HG02678 (cell line): Measurements from ENCODE around the gene IFT81.
"Not testable (repeated sequence)": the region's sequence is repeated elsewhere in the genome, so short reads cannot be mapped to it uniquely, and the experiment has no call there.

Experiments used
- ATAC-seq: cut with Tn5 transposase; IDR thresholded peaks from one replicate; pipeline ENCODE4 v1.9.1; 2021; ENCODE audit warnings: mild to moderate bottlenecking, moderate library complexity; ENCODE audit not compliant: unreplicated experiment

The IFT81 gene

GRCh38 chr12:110244372-110244771 lies 120.2 kb downstream of the IFT81 start:
- no peak for ATAC-seq

DNA sequence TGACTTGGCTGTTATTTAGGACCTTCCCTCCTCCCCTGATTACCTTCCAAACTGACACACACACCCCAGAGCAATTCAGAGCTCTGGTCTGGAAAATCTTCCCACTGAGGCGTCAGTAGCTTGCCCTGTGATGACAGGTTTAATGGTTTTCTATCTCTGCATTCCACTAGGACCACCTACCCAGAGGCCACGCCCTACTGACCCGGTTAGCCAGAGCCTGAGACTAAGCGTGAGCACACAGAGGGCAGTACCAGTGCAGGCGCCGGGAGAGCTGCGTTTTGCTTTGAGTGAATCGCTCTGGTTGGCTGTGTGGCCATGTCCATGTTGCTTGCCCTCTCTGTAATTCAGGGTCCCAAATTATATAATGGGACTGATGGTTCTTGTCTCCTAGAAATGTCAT lies 120.7 kb downstream of the IFT81 start:
- ATAC-seq, result no peak

DNA sequence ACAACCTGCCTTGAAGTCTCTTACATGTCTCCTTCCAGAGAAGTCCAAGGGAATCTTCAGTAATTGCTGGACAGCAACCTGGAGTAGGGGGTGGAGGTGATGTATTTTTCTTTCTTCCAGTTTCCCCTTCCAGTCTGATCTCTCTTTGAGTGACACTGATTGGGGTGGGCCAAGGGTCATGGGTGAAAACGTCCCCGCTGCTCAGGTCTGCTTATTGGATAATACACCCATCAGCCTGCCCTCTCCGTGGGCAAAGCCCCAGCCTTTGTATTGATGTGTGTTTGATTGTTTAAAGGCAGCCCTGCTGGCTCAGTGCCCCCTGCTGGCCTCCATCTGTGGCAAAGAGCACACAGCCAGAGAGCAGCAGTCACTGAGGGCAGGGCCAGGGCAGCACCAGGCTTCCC lies 121.2 kb downstream of the IFT81 start:
- no peak for ATAC-seq

GRCh38 chr12:110246636-110247339 lies 122.6 kb downstream of the IFT81 start:
- no peak for ATAC-seq

DNA sequence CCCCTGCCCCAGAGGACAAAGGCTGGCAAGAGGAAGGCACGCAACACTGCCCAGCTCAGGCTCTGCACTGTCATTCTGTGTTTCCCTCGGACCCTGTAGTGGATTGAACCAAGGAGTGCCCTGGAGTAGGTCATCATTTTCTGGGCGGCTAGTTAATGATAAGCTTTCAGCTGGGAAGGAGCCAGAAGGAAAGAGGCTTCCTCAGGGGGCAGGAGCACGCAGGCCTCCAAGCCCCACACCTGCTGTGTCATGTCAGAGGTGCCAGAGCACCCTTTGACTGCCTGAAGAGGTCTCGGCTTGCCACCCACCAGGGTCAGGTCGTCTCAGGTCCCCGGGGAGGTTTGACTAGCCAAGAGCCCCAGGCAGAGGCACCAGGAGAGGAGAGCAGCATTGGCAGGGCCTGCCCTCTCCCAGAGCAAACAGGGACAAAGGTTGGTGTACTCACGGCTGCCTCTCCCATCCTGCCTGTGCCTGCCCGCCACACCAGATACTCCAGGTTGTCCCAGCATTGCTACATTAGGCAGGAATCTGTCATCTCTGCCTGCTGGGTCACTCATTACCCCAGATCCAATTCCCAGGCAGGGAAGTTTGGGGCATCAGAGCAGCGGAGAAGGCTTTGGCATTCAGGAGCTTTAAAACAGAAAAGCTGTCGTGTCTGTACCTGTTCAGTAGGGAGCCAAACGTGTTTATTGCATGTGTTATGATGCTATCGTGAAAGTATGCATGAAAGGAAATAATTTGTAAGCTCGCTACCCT lies 123.4 kb downstream of the IFT81 start:
- no peak for ATAC-seq

DNA sequence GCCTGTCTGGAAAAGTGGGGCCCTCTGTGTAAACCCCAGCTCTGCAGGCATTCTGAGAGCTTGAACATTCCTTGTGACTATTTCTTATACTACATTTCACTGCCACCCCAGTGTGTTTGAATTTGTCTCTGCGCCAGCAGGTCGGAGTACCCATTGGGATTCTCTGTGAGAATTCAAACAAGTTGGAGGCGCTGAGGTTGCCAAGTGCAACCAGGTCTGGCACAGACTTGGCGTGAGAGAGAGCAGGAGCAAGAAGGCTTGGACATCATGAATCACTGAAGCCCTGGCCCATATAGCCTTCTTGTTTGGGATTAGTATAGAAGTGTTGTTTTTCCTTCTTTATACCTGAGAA lies 123.9 kb downstream of the IFT81 start:
- ATAC-seq, result no peak

GRCh38 chr12:110249105-110249504 lies 124.9 kb downstream of the IFT81 start:
- ATAC-seq, result no peak

DNA sequence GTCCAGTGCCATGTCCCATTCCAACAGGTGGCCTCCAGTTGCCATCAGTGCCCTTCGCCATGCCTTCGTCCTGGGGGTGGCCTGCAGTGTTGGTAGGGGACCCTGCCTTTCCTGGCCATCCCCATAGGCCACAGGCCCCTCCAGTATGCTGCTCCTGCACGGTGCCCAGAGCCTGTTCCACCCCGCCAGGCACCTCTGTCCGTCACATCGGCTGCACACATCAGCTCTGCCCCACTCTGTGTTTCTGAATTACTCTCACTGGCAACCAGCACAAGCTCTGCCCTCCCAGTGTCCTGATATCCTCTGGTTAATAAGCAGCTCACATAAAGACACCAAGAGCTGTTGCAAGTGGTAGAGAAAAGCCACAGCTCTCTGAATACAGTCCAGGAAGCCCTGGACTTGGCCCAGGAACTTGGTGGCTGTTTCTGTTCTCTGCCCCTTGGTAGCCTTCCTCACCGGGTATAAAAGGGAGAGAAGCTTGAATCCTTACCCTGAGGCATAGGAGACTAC lies 125.6 kb downstream of the IFT81 start:
- no peak for ATAC-seq

DNA sequence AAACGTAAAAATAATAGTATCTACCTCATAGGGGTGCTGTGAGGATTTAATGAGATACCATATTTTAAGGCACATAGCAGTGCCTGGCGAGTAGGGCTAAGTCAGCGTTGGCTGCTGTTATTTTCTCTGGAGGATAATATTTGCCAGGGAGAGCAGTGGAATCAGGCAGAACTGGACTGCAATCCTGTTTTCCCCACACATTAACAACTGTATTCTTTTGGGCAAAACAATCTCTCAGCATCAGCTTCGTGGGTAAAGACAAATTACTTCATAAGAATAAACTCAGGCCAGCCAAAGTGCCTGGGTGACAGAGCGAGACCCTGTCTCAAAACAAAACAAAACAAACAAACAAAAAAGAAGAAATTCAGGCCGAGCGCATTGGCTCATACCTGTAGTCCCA lies 127.2 kb downstream of the IFT81 start:
- ATAC-seq, result no peak

- no peak for ATAC-seq
Measured at GRCh38 chr12:110252716-110253115, 128.6 kb downstream of the IFT81 start.

- ATAC-seq, result no peak
Measured at GRCh38 chr12:110253176-110253575, 129.0 kb downstream of the IFT81 start.

- no peak for ATAC-seq
Measured at GRCh38 chr12:110254971-110255540, 130.9 kb downstream of the IFT81 start.

GRCh38 chr12:110255890-110256456 lies 131.8 kb downstream of the IFT81 start:
- not testable (repeated sequence) for ATAC-seq

DNA sequence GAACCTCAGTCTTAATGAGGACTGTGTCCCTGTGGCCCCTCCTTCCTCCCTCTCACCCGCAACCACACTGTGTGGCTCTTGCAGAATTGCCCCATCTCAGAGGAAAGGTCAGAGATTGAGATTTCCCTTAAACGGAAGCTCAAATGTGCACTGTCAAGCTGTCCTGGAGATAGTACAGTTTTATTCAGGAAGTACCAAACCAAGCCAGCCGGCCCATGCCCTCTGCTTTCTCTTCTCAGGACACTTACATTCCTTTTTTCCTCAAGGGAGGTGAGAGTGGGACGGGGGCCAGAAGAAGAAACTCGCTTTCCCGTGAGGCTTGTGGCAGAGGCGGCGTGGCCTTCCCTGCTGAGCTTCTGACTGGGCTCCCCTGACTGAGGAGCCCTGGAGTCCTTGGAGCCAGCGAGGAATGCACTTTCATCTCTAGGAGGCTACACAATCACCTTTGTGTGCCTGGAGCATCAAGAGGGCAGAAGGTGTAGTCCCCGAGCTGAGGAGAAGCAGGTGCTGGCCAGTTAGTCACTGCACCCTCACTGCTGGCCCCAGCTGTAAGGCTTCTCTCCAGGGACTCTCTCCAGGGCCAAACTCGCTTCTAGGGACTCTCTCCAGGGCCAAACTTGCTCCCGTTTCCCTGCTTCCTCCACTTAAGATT lies 132.7 kb downstream of the IFT81 start:
- no peak for ATAC-seq

- ATAC-seq, result no peak
Measured at GRCh38 chr12:110258466-110258865, 134.3 kb downstream of the IFT81 start.

- ATAC-seq, result no peak
Measured at GRCh38 chr12:110262442-110263388, 138.6 kb downstream of the IFT81 start.

- no peak for ATAC-seq
Measured at GRCh38 chr12:110266381-110266960, 142.3 kb downstream of the IFT81 start.

GRCh38 chr12:110266980-110267620 lies 142.9 kb downstream of the IFT81 start:
- no peak for ATAC-seq
